Mesothelial cell of epicardium (in vitro differentiated cells): ENCODE data around the gene CHST14. TPM values are rescaled to one million over a fixed set of nuclear protein-coding genes. Genes with fewer than 3 reads are reported as not detected.
A peak's percentile ranks its signal among the peaks of the same experiment; 100 is the strongest.

Experiments
- DNase-seq, 2 experiments: peaks; one replicate each; pipeline ENCODE4 v3.0.0; 2021; ENCODE audit warnings: low spot score in 2 of 2; ENCODE audit not compliant: unreplicated experiment in 2 of 2
- H3K27ac Mint-ChIP-seq: 2 replicates; pipeline ENCODE4 v1.8.0; 2021; ENCODE audit warnings: mixed read lengths
- H3K27me3 Mint-ChIP-seq: 2 replicates; pipeline ENCODE4 v1.8.0; 2021; ENCODE audit warnings: low read depth, mixed read lengths
- H3K36me3 Mint-ChIP-seq: 2 replicates; pipeline ENCODE4 v1.8.0; 2021; ENCODE audit warnings: mixed read lengths
- H3K4me1 Mint-ChIP-seq: 2 replicates; pipeline ENCODE4 v1.8.0; 2021; ENCODE audit warnings: mixed read lengths
- H3K4me3 Mint-ChIP-seq: 2 replicates; pipeline ENCODE4 v1.8.0; 2021; ENCODE audit warnings: mild to moderate bottlenecking, moderate library complexity, mixed read lengths
- H3K9me3 Mint-ChIP-seq: 2 replicates; pipeline ENCODE4 v1.8.0; 2021; ENCODE audit warnings: mixed read lengths
- CTCF ChIP-seq: fragments of 200-600 bp; sonication (generic); IDR thresholded peaks from one replicate; pipeline ENCODE4 v1.5.0; 2021; ENCODE audit warnings: antibody characterized with exemption; ENCODE audit not compliant: unreplicated experiment
- total RNA-seq: library from RNA; stranded (reverse); gene quantifications from 3 replicates; pipeline ENCODE4 v1.2.1, GENCODE V29; 2021

Gene CHST14
- total RNA-seq = 39.2 to 41.9 TPM (median 40.4 TPM) in 3 replicates

GRCh38 chr15:40470423-40471104 lies at the start of gene CHST14:
CHST14 (plus strand) TSS chr15:40470984; CDS start chr15:40471214, 230 bp downstream.
- H3K4me1 Mint-ChIP-seq = peaks cover 22% of the 10 kb centered on the region
- TF ChIP-seq CTCF = no peak
- peak within 1 kb of the TSS; percentile 84 for H3K4me3 Mint-ChIP-seq
- peak; percentile 47 to 54 for DNase-seq
- no peaks in the 10 kb centered on the region for H3K9me3 Mint-ChIP-seq
- H3K27me3 Mint-ChIP-seq = no peaks in the 10 kb centered on the region
- peak within 1 kb of the TSS; percentile 80 for H3K27ac Mint-ChIP-seq
- peaks cover under 1% of the 10 kb centered on the region for H3K36me3 Mint-ChIP-seq

- TF ChIP-seq CTCF = peak; percentile 76
- Mint-ChIP-seq H3K36me3 (peaks cover 7% of the 10 kb centered on the region), H3K9me3 (no peaks in the 10 kb centered on the region), H3K4me1 (peaks cover 16% of the 10 kb centered on the region), H3K27ac (no peak overlapping the region), H3K27me3 (no peaks in the 10 kb centered on the region), H3K4me3 (no peak overlapping the region)
- peak in 1 of 2 experiments; percentile 82 for DNase-seq
Measured at GRCh38 chr15:40421246-40422157, 49.3 kb upstream of the CHST14 start.

- Mint-ChIP-seq H3K4me1 (peaks cover 16% of the 10 kb centered on the region), H3K9me3 (no peaks in the 10 kb centered on the region), H3K4me3 (no peak overlapping the region), H3K27me3 (peaks cover 10% of the 10 kb centered on the region), H3K27ac (no peak overlapping the region), H3K36me3 (no peaks in the 10 kb centered on the region)
- DNase-seq = no peak
- no peak for TF ChIP-seq CTCF
Measured at GRCh38 chr15:40424483-40425115, 46.2 kb upstream of the CHST14 start.

- Mint-ChIP-seq H3K27me3 (peaks cover 20% of the 10 kb centered on the region), H3K27ac (no peak overlapping the region), H3K4me3 (no peak overlapping the region), H3K4me1 (peaks cover 20% of the 10 kb centered on the region), H3K36me3 (no peaks in the 10 kb centered on the region), H3K9me3 (no peaks in the 10 kb centered on the region)
- no peak for DNase-seq
- TF ChIP-seq CTCF = no peak
Measured at GRCh38 chr15:40425681-40426080, 45.1 kb upstream of the CHST14 start.

GRCh38 chr15:40427188-40427587 lies 43.6 kb upstream of the CHST14 start:
- Mint-ChIP-seq H3K27me3 (peaks cover 21% of the 10 kb centered on the region), H3K9me3 (no peaks in the 10 kb centered on the region), H3K4me1 (peaks cover 8% of the 10 kb centered on the region), H3K4me3 (no peak overlapping the region), H3K36me3 (no peaks in the 10 kb centered on the region), H3K27ac (no peak overlapping the region)
- no peak for DNase-seq
- no peak for TF ChIP-seq CTCF
